A673 (cell line): Measurements from ENCODE around the gene ABR. TPM values are rescaled to one million over a fixed set of nuclear protein-coding genes. Genes with fewer than 3 reads are reported as not detected.

ENCODE experiments used
- BruUV-seq: library from RNA; stranded (reverse); fragments of 400-500 nt; replicated peaks from 2 replicates; lab custom pipeline; 2021; lab: Mats Ljungman, UMichigan
- CTCF ChIA-PET: fragments of 300-600 bp; sonication (Branson Sonifier 250); formaldehyde crosslinking; loops from one replicate; lab custom pipeline; 2022; ENCODE audit warnings: antibody characterized with exemption; lab: Charles Lee
- POLR2A ChIA-PET: fragments of 300-600 bp; sonication (Branson Sonifier 250); formaldehyde crosslinking; loops from one replicate; lab custom pipeline; 2022; ENCODE audit warnings: antibody characterized with exemption; ENCODE audit not compliant: low non-redundant PET; lab: Charles Lee
- DNase-seq: peaks from one replicate; pipeline ENCODE4 v3.0.0-alpha.2; 2015; ENCODE audit warnings: low spot score
- H3K27ac ChIP-seq: fragments of 200-600 bp; sonication (generic); 2 replicates; pipeline ENCODE4 v1.5.1; 2016; ENCODE audit warnings: mixed run types, low read depth, mild to moderate bottlenecking, mixed read lengths, antibody characterized with exemption, low read length; ENCODE audit not compliant: poor library complexity, severe bottlenecking
- H3K27me3 ChIP-seq: fragments of 200-600 bp; sonication (generic); replicated peaks from 2 replicates; pipeline ENCODE4 v1.6.1; 2017; ENCODE audit warnings: mixed run types, low read depth, mild to moderate bottlenecking, mixed read lengths, antibody characterized with exemption, low read length; ENCODE audit not compliant: insufficient read depth, poor library complexity
- H3K36me3 ChIP-seq: fragments of 200-600 bp; sonication (generic); 2 replicates; pipeline ENCODE4 v1.6.1; 2016; ENCODE audit warnings: mixed run types, mild to moderate bottlenecking, mixed read lengths, antibody characterized with exemption, low read length; ENCODE audit not compliant: insufficient read depth, poor library complexity, severe bottlenecking
- H3K4me1 ChIP-seq: fragments of 200-600 bp; sonication (generic); 2 replicates; pipeline ENCODE4 v1.6.1; 2017; ENCODE audit warnings: mixed run types, mild to moderate bottlenecking, mixed read lengths, antibody characterized with exemption, low read length; ENCODE audit not compliant: insufficient read depth, poor library complexity, severe bottlenecking
- H3K4me3 ChIP-seq: fragments of 200-600 bp; sonication (generic); 2 replicates; pipeline ENCODE4 v1.5.1; 2016; ENCODE audit warnings: low read depth, mixed run types, mild to moderate bottlenecking, mixed read lengths, low read length; ENCODE audit not compliant: poor library complexity, severe bottlenecking
- H3K9me3 ChIP-seq: fragments of 200-600 bp; sonication (generic); 2 replicates; pipeline ENCODE4 v1.6.1; 2016; ENCODE audit warnings: mixed run types, low read depth, mild to moderate bottlenecking, mixed read lengths, antibody characterized with exemption, low read length; ENCODE audit not compliant: poor library complexity, severe bottlenecking
- EZH2 ChIP-seq: fragments of 200-600 bp; sonication (generic); IDR thresholded peaks from 2 replicates; pipeline ENCODE4 v1.6.1; 2017; ENCODE audit warnings: borderline replicate concordance, low read depth, mild to moderate bottlenecking, mixed read lengths, antibody characterized with exemption, low read length; ENCODE audit not compliant: poor library complexity, severe bottlenecking
- intact Hi-C: fragments of 100-400 bp; cut with micrococcal nuclease; formaldehyde crosslinking; loops from one replicate; pipeline ENCODE4 v1.10.0; 2022; ENCODE audit not compliant: unreplicated experiment
- total RNA-seq: library from RNA; stranded (reverse); gene quantifications from 2 replicates; pipeline ENCODE4 v1.2.3, GENCODE V29; 2021
- TF ChIP-seq, protein P1 (sequence below): fragments of 300-800, 200-600 bp; sonication (generic); conservative IDR thresholded peaks from 2 replicates; pipeline ENCODE4 v1.5.1; 2017; ENCODE audit warnings: low read depth, mild to moderate bottlenecking, antibody characterized with exemption, low read length, moderate library complexity, mixed read lengths

The ABR gene
- total RNA-seq, 1 experiment from 2014 or later, result 47.6 TPM

DNA sequence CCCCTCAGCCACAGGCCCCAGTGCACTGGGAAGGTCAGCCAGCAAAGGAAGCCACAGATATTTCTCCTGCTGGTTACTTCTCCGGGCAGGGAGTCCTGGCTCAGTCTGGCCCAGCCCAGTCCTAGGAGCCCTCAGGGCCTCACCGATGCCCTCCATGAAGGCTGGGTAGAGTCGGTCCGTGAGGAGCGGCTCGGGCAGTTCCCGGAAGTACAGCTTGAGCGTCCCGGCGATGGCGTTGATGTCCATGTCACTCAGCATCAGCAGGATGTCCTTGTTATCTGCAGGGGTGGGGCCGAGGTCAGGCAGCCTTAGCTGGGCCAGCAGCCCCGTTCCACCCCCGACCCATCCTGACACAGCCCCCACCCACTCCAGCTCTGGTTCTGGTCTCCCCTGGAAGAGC, 169.2 kb downstream of the ABR start:
- no peak for TF ChIP-seq EZH2
- TF ChIP-seq, protein P1, sequence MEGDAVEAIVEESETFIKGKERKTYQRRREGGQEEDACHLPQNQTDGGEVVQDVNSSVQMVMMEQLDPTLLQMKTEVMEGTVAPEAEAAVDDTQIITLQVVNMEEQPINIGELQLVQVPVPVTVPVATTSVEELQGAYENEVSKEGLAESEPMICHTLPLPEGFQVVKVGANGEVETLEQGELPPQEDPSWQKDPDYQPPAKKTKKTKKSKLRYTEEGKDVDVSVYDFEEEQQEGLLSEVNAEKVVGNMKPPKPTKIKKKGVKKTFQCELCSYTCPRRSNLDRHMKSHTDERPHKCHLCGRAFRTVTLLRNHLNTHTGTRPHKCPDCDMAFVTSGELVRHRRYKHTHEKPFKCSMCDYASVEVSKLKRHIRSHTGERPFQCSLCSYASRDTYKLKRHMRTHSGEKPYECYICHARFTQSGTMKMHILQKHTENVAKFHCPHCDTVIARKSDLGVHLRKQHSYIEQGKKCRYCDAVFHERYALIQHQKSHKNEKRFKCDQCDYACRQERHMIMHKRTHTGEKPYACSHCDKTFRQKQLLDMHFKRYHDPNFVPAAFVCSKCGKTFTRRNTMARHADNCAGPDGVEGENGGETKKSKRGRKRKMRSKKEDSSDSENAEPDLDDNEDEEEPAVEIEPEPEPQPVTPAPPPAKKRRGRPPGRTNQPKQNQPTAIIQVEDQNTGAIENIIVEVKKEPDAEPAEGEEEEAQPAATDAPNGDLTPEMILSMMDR, result no peak
- ChIA-PET CTCF (no interaction called here), POLR2A (no interaction called here)
- Histone ChIP-seq H3K36me3 (peaks cover 4% of the 10 kb centered on the region), H3K27ac (no peak overlapping the region), H3K27me3 (no peaks in the 10 kb centered on the region), H3K9me3 (no peaks in the 10 kb centered on the region), H3K4me1 (peaks cover 6% of the 10 kb centered on the region), H3K4me3 (no peak overlapping the region)
- DNase-seq, result no peak
- intact Hi-C loops, result no loop called here
- no TSS peak for BruUV-seq

DNA sequence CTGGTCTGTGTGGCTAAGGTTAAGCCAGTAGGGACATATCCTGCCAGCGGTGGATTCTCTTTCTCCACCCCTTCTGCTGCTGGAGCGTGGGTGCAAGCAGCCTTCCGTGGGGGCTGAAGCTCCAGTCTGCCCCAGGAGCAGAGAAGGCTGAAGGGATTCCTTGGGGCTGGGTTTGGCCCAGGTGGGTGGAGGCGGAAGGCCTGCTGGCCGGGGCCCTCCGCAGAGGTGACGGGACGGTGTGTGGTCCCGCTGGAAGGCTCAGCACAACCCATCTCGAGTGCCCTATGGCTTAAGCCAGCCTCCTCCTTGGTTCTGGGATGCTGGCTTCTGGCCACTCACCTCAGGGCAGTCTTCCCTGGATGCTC, 169.7 kb downstream of the ABR start:
- Histone ChIP-seq H3K9me3 (no peaks in the 10 kb centered on the region), H3K27ac (no peak overlapping the region), H3K4me3 (no peak overlapping the region), H3K4me1 (peaks cover 10% of the 10 kb centered on the region), H3K36me3 (peaks cover 4% of the 10 kb centered on the region), H3K27me3 (no peaks in the 10 kb centered on the region)
- no TSS peak for BruUV-seq
- TF ChIP-seq EZH2, result no peak
- TF ChIP-seq, protein P1, result no peak
- intact Hi-C loops, result no loop called here
- ChIA-PET CTCF (no interaction called here), POLR2A (no interaction called here)
- no peak for DNase-seq

DNA sequence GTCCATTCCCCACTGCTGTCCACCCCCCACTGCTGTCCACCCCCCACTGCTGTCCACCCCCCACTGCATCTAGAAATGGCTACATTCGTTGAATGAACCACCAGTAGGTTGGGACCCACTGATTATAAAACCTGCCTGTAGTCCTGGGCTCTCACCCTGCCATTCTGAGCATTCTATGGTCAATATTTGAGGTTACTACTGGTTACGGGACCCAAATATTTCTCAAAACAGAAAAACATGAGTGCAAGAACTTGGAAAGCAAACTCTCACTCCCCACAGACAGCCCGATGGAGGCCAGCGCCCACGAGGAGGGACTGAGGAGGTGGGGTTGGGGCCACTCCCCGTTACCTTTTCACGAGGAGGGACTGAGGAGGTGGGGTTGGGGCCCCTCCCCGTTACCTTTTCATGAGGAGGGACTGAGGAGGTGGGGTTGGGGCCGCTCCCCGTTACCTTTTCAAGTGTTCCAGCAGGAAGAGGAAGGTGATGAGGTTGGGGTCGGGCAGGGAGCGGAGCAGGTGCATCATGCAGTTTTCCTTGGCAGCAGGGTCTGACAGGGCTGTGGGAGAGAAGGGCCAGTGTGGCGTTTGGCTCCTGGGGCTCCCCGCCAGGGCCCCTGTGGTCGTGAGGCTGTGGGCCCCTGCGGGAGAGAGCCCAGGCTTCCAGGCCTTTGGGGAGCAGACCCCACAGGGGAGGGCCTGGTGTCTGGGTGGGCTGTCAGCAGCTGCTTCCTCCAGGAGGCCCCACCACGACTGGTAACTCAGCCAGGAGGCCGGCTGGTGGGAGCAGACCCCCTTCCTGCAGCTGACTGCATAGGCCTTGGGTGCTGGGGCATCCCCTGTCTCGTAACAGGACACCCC, 170.3 kb downstream of the ABR start:
- H3K36me3 ChIP-seq, result peaks cover 4% of the 10 kb centered on the region
- TF ChIP-seq, protein P1, result no peak
- no peak for TF ChIP-seq EZH2
- H3K4me3 ChIP-seq, result no peak overlapping the region
- ChIA-PET CTCF (no interaction called here), POLR2A (no interaction called here)
- DNase-seq, result no peak
- intact Hi-C loops, result loop anchor here (10.0 kb wide), 1 partner anchor 45 kb away; no protein-coding TSS in a partner anchor
- BruUV-seq, result no TSS peak
- no peaks in the 10 kb centered on the region for H3K27me3 ChIP-seq
- no peak overlapping the region for H3K27ac ChIP-seq
- H3K9me3 ChIP-seq, result no peaks in the 10 kb centered on the region
- peaks cover 13% of the 10 kb centered on the region for H3K4me1 ChIP-seq
